HL-60 (cell line): ENCODE data around the gene PTPRK.

Experiments
- DNase-seq, 2 experiments: peaks; one replicate each; pipeline ENCODE4 v3.0.0-alpha.2; 2010 to 2020; ENCODE audit warnings: low read depth in 1 of 2, low spot score in 1 of 2
- H3K27ac ChIP-seq: fragments of 250-450 bp; sonication (Bioruptor Pico); replicated peaks from 2 replicates; pipeline ENCODE4 v1.5.1; 2020; ENCODE audit warnings: mild to moderate bottlenecking, moderate library complexity
- H3K27me3 ChIP-seq: fragments of 250-450 bp; sonication (Bioruptor Pico); 2 replicates; pipeline ENCODE4 v1.5.1; 2021; ENCODE audit warnings: mild to moderate bottlenecking, moderate library complexity; ENCODE audit not compliant: insufficient read depth, poor library complexity, severe bottlenecking
- H3K4me3 ChIP-seq: replicated peaks from 2 replicates; pipeline ENCODE4 v1.5.1; 2011; ENCODE audit warnings: mild to moderate bottlenecking, control low read depth, low read length; ENCODE audit not compliant: insufficient read depth
- CTCF ChIP-seq: IDR thresholded peaks from one replicate; pipeline ENCODE4 v1.5.1; 2011; ENCODE audit warnings: low read length, control low read depth, inconsistent platforms; ENCODE audit not compliant: insufficient read depth
- GABPA ChIP-seq: IDR thresholded peaks from 2 replicates; pipeline ENCODE4 v1.6.1; 2012; ENCODE audit warnings: low read depth
- POLR2AphosphoS5 ChIP-seq: IDR thresholded peaks from 2 replicates; pipeline ENCODE4 v1.6.1; 2012; ENCODE audit warnings: low read depth
- SPI1 ChIP-seq: IDR thresholded peaks from 2 replicates; pipeline ENCODE4 v1.6.1; 2012; ENCODE audit warnings: low read depth, mild to moderate bottlenecking, borderline replicate concordance
- TF ChIP-seq, protein P1 (sequence below): IDR thresholded peaks from 2 replicates; pipeline ENCODE4 v1.6.1; 2012; ENCODE audit warnings: low read depth; ENCODE audit not compliant: insufficient replicate concordance

The PTPRK gene

GRCh38 chr6:128149796-128150195, 370.6 kb downstream of the PTPRK start:
- DNase-seq, result no peak
- H3K4me3 ChIP-seq, result no peak overlapping the region
- TF ChIP-seq CTCF (no peak), POLR2AphosphoS5 (no peak), GABPA (no peak), SPI1 (no peak)
- TF ChIP-seq, protein P1, sequence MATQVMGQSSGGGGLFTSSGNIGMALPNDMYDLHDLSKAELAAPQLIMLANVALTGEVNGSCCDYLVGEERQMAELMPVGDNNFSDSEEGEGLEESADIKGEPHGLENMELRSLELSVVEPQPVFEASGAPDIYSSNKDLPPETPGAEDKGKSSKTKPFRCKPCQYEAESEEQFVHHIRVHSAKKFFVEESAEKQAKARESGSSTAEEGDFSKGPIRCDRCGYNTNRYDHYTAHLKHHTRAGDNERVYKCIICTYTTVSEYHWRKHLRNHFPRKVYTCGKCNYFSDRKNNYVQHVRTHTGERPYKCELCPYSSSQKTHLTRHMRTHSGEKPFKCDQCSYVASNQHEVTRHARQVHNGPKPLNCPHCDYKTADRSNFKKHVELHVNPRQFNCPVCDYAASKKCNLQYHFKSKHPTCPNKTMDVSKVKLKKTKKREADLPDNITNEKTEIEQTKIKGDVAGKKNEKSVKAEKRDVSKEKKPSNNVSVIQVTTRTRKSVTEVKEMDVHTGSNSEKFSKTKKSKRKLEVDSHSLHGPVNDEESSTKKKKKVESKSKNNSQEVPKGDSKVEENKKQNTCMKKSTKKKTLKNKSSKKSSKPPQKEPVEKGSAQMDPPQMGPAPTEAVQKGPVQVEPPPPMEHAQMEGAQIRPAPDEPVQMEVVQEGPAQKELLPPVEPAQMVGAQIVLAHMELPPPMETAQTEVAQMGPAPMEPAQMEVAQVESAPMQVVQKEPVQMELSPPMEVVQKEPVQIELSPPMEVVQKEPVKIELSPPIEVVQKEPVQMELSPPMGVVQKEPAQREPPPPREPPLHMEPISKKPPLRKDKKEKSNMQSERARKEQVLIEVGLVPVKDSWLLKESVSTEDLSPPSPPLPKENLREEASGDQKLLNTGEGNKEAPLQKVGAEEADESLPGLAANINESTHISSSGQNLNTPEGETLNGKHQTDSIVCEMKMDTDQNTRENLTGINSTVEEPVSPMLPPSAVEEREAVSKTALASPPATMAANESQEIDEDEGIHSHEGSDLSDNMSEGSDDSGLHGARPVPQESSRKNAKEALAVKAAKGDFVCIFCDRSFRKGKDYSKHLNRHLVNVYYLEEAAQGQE, result no peak
- H3K27ac ChIP-seq, result no peak overlapping the region
- H3K27me3 ChIP-seq, result no peaks in the 10 kb centered on the region

- no peak for DNase-seq
- no peak for TF ChIP-seq GABPA
- no peak for TF ChIP-seq SPI1
- no peaks in the 10 kb centered on the region for H3K27me3 ChIP-seq
- no peak overlapping the region for H3K27ac ChIP-seq
- H3K4me3 ChIP-seq, result no peak overlapping the region
Measured at GRCh38 chr6:128144320-128144719, 376.1 kb downstream of the PTPRK start.

DNA sequence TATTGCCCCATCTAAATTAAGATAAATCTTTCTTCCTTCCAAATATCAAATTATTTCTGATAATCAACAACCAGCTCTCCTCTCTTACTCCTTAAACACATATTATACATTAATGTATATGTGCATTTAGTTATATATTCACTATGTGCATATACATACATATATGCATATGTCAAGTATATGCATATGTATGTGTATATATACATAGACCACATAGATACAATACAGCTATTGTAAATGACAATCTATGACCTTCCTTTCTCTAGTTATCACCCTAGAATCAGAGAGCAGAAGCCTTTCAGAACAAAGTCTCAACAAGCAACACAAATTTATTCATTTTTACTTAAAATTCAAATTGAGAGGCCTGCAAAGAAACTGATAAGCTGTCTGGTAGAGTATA, 378.5 kb downstream of the PTPRK start:
- TF ChIP-seq GABPA (no peak), SPI1 (no peak), CTCF (no peak), POLR2AphosphoS5 (no peak)
- TF ChIP-seq, protein P1, result no peak
- Histone ChIP-seq H3K4me3 (no peak overlapping the region), H3K27ac (no peak overlapping the region), H3K27me3 (no peaks in the 10 kb centered on the region)
- no peak for DNase-seq

- DNase-seq, result no peak
- Histone ChIP-seq H3K27ac (no peak overlapping the region), H3K27me3 (no peaks in the 10 kb centered on the region), H3K4me3 (no peak overlapping the region)
- TF ChIP-seq SPI1 (no peak), POLR2AphosphoS5 (no peak), CTCF (no peak), GABPA (no peak)
- TF ChIP-seq, protein P1, result no peak
Measured at GRCh38 chr6:128139519-128139918, 380.9 kb downstream of the PTPRK start.
